CD14-positive monocyte (primary cell): Measurements from ENCODE around the gene CTPS1. TPM values are rescaled to one million over a fixed set of nuclear protein-coding genes. Genes with fewer than 3 reads are reported as not detected.

Experiments used
- DNase-seq, 3 donors: peaks; one replicate each; pipeline ENCODE4 v3.0.0-alpha.2; 2011 to 2022
- H2AFZ ChIP-seq: 2 replicates; pipeline ENCODE4 v1.6.0; 2012; ENCODE audit warnings: mild to moderate bottlenecking, low read depth, low read length, inconsistent platforms; ENCODE audit not compliant: insufficient read depth, poor library complexity, severe bottlenecking
- H3K27ac ChIP-seq, 2 donors: 1 replicate in 1 of 2; 2 replicates in 1 of 2; pipeline ENCODE4 v1.5.1; 2012 to 2013; ENCODE audit warnings: low read length in 2 of 2, control low read depth in 1 of 2, inconsistent platforms in 1 of 2, low read depth in 1 of 2, mild to moderate bottlenecking in 1 of 2
- H3K27me3 ChIP-seq, 2 donors: one replicate each; pipeline versions ENCODE4 v1.6.0 to v1.6.1; 2011 to 2013; ENCODE audit warnings: low read length in 2 of 2; ENCODE audit not compliant: control insufficient read depth in 2 of 2, insufficient read depth in 2 of 2
- H3K36me3 ChIP-seq, 2 donors: replicated peaks in 1 of 2; 1 replicate in 1 of 2; 2 replicates in 1 of 2; pipeline versions ENCODE4 v1.5.1 to v1.6.1; 2012 to 2013; ENCODE audit warnings: low read length in 2 of 2, control low read depth in 1 of 2, inconsistent platforms in 1 of 2, mild to moderate bottlenecking in 1 of 2; ENCODE audit not compliant: insufficient read depth in 2 of 2, control insufficient read depth in 1 of 2
- H3K4me1 ChIP-seq, 2 donors: 1 replicate in 1 of 2; 2 replicates in 1 of 2; pipeline versions ENCODE4 v1.5.1 to v1.6.1; 2012 to 2013; ENCODE audit warnings: low read length in 2 of 2, control low read depth in 1 of 2, inconsistent platforms in 1 of 2, mild to moderate bottlenecking in 1 of 2, moderate library complexity in 1 of 2; ENCODE audit not compliant: insufficient read depth in 2 of 2, control insufficient read depth in 1 of 2
- H3K4me2 ChIP-seq: replicated peaks from 2 replicates; pipeline ENCODE3; 2012; ENCODE audit warnings: low read length, moderate library complexity, mild to moderate bottlenecking; ENCODE audit not compliant: poor library complexity, severe bottlenecking; ENCODE audit errors: extremely low read depth
- H3K4me3 ChIP-seq, 3 experiments: fragments of 200-600 bp in 1 of 3; sonication (generic) in 1 of 3; replicated peaks in 1 of 3; 1 replicate in 2 of 3; 2 replicates in 1 of 3; pipeline ENCODE4 v1.5.1; 2011 to 2013; ENCODE audit warnings: low read length in 3 of 3, mild to moderate bottlenecking in 3 of 3, control low read depth in 2 of 3, low read depth in 2 of 3, inconsistent platforms in 1 of 3, moderate library complexity in 1 of 3
- H3K79me2 ChIP-seq: 2 replicates; pipeline ENCODE4 v1.6.0; 2012; ENCODE audit warnings: mild to moderate bottlenecking, control low read depth, inconsistent platforms, low read length, moderate library complexity; ENCODE audit not compliant: insufficient read depth
- H3K9ac ChIP-seq: 2 replicates; pipeline ENCODE4 v1.6.0; 2017; ENCODE audit warnings: low read length, mild to moderate bottlenecking; ENCODE audit not compliant: insufficient read depth, poor library complexity, severe bottlenecking
- H3K9me3 ChIP-seq, 2 donors: replicated peaks in 1 of 2; 1 replicate in 1 of 2; 2 replicates in 1 of 2; pipeline versions ENCODE4 v1.5.1 to v1.6.1; 2012 to 2013; ENCODE audit warnings: low read length in 2 of 2, control low read depth in 1 of 2; ENCODE audit not compliant: control insufficient read depth in 1 of 2, insufficient read depth in 1 of 2
- H4K20me1 ChIP-seq: 2 replicates; pipeline ENCODE4 v1.6.0; 2012; ENCODE audit warnings: mild to moderate bottlenecking, low read length, control low read depth, moderate library complexity; ENCODE audit not compliant: insufficient read depth
- H3K27ac Mint-ChIP-seq, 7 donors: one replicate each; pipeline ENCODE4 v1.8.0; 2020; ENCODE audit warnings: mild to moderate bottlenecking in 7 of 7, mixed read lengths in 7 of 7, moderate library complexity in 6 of 7, inconsistent platforms in 2 of 7
- H3K27me3 Mint-ChIP-seq, 3 donors: one replicate each; pipeline ENCODE4 v1.8.0; 2021 to 2022; ENCODE audit warnings: low read depth in 3 of 3, mild to moderate bottlenecking in 3 of 3, mixed read lengths in 3 of 3, moderate library complexity in 3 of 3, inconsistent platforms in 1 of 3
- H3K36me3 Mint-ChIP-seq, 2 donors: one replicate each; pipeline ENCODE4 v1.8.0; 2020; ENCODE audit warnings: mixed read lengths in 2 of 2, inconsistent platforms in 1 of 2, mild to moderate bottlenecking in 1 of 2
- H3K4me1 Mint-ChIP-seq: one replicate; pipeline ENCODE4 v1.8.0; 2020; ENCODE audit warnings: mild to moderate bottlenecking, mixed read lengths
- H3K4me3 Mint-ChIP-seq, 2 donors: one replicate each; pipeline ENCODE4 v1.8.0; 2020; ENCODE audit warnings: mild to moderate bottlenecking in 2 of 2, mixed read lengths in 2 of 2, moderate library complexity in 1 of 2
- H3K9me3 Mint-ChIP-seq, 7 donors: one replicate each; pipeline ENCODE4 v1.8.0; 2020 to 2022; ENCODE audit warnings: mixed read lengths in 7 of 7, mild to moderate bottlenecking in 6 of 7, moderate library complexity in 6 of 7, inconsistent platforms in 2 of 7
- CTCF ChIP-seq: fragments of 200-600 bp; IDR thresholded peaks from one replicate; pipeline ENCODE4 v1.8.0; 2022; ENCODE audit warnings: antibody characterized with exemption, mild to moderate bottlenecking
- WGBS: methylation state at CpG from one replicate; pipeline ENCODE4 v1.1.5; 2013; ENCODE audit warnings: missing lambda C conversion rate; ENCODE audit not compliant: insufficient coverage; 5-methylcytosine and 5-hydroxymethylcytosine counted together
- intact Hi-C, 2 donors: fragments of 100-400 bp; cut with micrococcal nuclease; formaldehyde crosslinking; loops; one replicate each; pipeline versions ENCODE4 v1.15.0 to v1.15.1; 2023
- polyA plus RNA-seq, 3 donors: library from polyadenylated mRNA; depleted of rRNA in 1 of 3; unstranded in 2 of 3; stranded (reverse) in 1 of 3; fragments of 300-500 nt in 2 of 3; fragments of >200 nt in 1 of 3; fragmentation: Illumina TruSeq in 2 of 3; gene quantifications; 1 replicate in 2 of 3; 2 replicates in 1 of 3; pipeline ENCODE4 v1.2.3, GENCODE V29; 2012 to 2021

CTPS1 gene
- polyA plus RNA-seq, 3 donors, result 5.3 to 8.6 (median 6.0) TPM

- Histone ChIP-seq H3K9me3 (no peaks in the 10 kb centered on the region), H3K4me2 (no peak overlapping the region), H3K9ac (no peak overlapping the region), H2AFZ (no peak overlapping the region), H3K4me3 (no peak overlapping the region), H3K27ac (no peak overlapping the region), H3K36me3 (peaks cover 81 to 99% of the 10 kb centered on the region in 2 donors), H4K20me1 (no peaks in the 10 kb centered on the region), H3K4me1 (no peaks in the 10 kb centered on the region), H3K79me2 (peaks cover 7% of the 10 kb centered on the region), H3K27me3 (no peaks in the 10 kb centered on the region)
- 100% methylated on average over 1 of the region's 3 CpGs for WGBS
- no peak overlapping the region for H3K27ac Mint-ChIP-seq
- H3K4me1 Mint-ChIP-seq, result no peaks in the 10 kb centered on the region
- H3K9me3 Mint-ChIP-seq, result no peaks in the 10 kb centered on the region
- no peak for TF ChIP-seq CTCF
- H3K27me3 Mint-ChIP-seq, result no peaks in the 10 kb centered on the region
- H3K36me3 Mint-ChIP-seq, result peaks cover 86 to 90% of the 10 kb centered on the region in 2 donors
- H3K4me3 Mint-ChIP-seq, result no peak overlapping the region
- intact Hi-C loops, result no loop called here
- DNase-seq, result no peak
Observed at GRCh38 chr1:40988280-40988679, 8.8 kb downstream of the CTPS1 start.

- H3K9me3 Mint-ChIP-seq, result no peaks in the 10 kb centered on the region
- no peaks in the 10 kb centered on the region for H3K4me1 Mint-ChIP-seq
- H3K4me1 ChIP-seq, result no peaks in the 10 kb centered on the region
- no peak overlapping the region for H3K4me3 ChIP-seq
- H3K27me3 Mint-ChIP-seq, result no peaks in the 10 kb centered on the region
- H3K4me3 Mint-ChIP-seq, result no peak overlapping the region
- no peak overlapping the region for H3K27ac Mint-ChIP-seq
- H3K9me3 ChIP-seq, result no peaks in the 10 kb centered on the region
- no peak overlapping the region for H2AFZ ChIP-seq
- H3K36me3 Mint-ChIP-seq, result peaks cover 88 to 90% of the 10 kb centered on the region in 2 donors
- no peaks in the 10 kb centered on the region for H3K27me3 ChIP-seq
- H3K4me2 ChIP-seq, result no peak overlapping the region
- peaks cover 76 to 99% of the 10 kb centered on the region in 2 donors for H3K36me3 ChIP-seq
- H3K9ac ChIP-seq, result no peak overlapping the region
- WGBS, result 100% methylated on average over 2 of the region's 5 CpGs
- no peaks in the 10 kb centered on the region for H4K20me1 ChIP-seq
- intact Hi-C loops, result no loop called here
- no peak overlapping the region for H3K27ac ChIP-seq
- TF ChIP-seq CTCF, result no peak
- H3K79me2 ChIP-seq, result peaks cover 1% of the 10 kb centered on the region
- no peak for DNase-seq
Observed at GRCh38 chr1:40989066-40989465, 9.6 kb downstream of the CTPS1 start.
